ENCODE data around the gene TRIO.

The TRIO gene

GRCh38 chr5:14212838-14213237 lies 69.7 kb downstream of the TRIO start:
- DNase-seq: no peak

- no peak for DNase-seq
Observed at GRCh38 chr5:14213253-14213652, 70.1 kb downstream of the TRIO start.

- DNase-seq: no peak
Observed at GRCh38 chr5:14213813-14214585, 70.9 kb downstream of the TRIO start.

- DNase-seq: no peak
Observed at GRCh38 chr5:14215901-14216300, 72.8 kb downstream of the TRIO start.

- no peak for DNase-seq
Observed at GRCh38 chr5:14216372-14216771, 73.2 kb downstream of the TRIO start.

GRCh38 chr5:14216902-14217301 lies 73.8 kb downstream of the TRIO start:
- DNase-seq: no peak

- DNase-seq: no peak
Observed at GRCh38 chr5:14217587-14217986, 74.4 kb downstream of the TRIO start.

- no peak for DNase-seq
Observed at GRCh38 chr5:14218011-14218410, 74.9 kb downstream of the TRIO start.

GRCh38 chr5:14218480-14218879 lies 75.3 kb downstream of the TRIO start:
- no peak for DNase-seq

- no peak for DNase-seq
Observed at GRCh38 chr5:14218897-14219573, 75.9 kb downstream of the TRIO start.

- no peak for DNase-seq
Observed at GRCh38 chr5:14219800-14220512, 76.8 kb downstream of the TRIO start.

- no peak for DNase-seq
Observed at GRCh38 chr5:14220642-14221041, 77.5 kb downstream of the TRIO start.

- no peak for DNase-seq
Observed at GRCh38 chr5:14221732-14222131, 78.6 kb downstream of the TRIO start.

- DNase-seq: no peak
Observed at GRCh38 chr5:14222206-14222605, 79.1 kb downstream of the TRIO start.

GRCh38 chr5:14223372-14223771 lies 80.2 kb downstream of the TRIO start:
- DNase-seq: no peak

GRCh38 chr5:14225173-14225834 lies 82.2 kb downstream of the TRIO start:
- DNase-seq: no peak

GRCh38 chr5:14226149-14226548 lies 83.0 kb downstream of the TRIO start:
- DNase-seq: no peak

- no peak for DNase-seq
Observed at GRCh38 chr5:14226554-14226953, 83.4 kb downstream of the TRIO start.

- DNase-seq: no peak
Observed at GRCh38 chr5:14226992-14227391, 83.8 kb downstream of the TRIO start.

- no peak for DNase-seq
Observed at GRCh38 chr5:14227513-14227912, 84.4 kb downstream of the TRIO start.

GRCh38 chr5:14228219-14228618 lies 85.1 kb downstream of the TRIO start:
- no peak for DNase-seq

- no peak for DNase-seq
Observed at GRCh38 chr5:14229181-14229580, 86.0 kb downstream of the TRIO start.

- no peak for DNase-seq
Observed at GRCh38 chr5:14229734-14230133, 86.6 kb downstream of the TRIO start.

Measured in activated CD8-positive, alpha-beta memory T cell treated with anti-CD3 and anti-CD28 coated beads for 24 hours (primary cell).